ENCODE measurements around the gene SLCO1A2. TPM values are rescaled to one million over a fixed set of nuclear protein-coding genes. Genes with fewer than 3 reads are reported as not detected.

SLCO1A2 gene
- total RNA-seq, 1 donor from 2014 or later: not detected

DNA sequence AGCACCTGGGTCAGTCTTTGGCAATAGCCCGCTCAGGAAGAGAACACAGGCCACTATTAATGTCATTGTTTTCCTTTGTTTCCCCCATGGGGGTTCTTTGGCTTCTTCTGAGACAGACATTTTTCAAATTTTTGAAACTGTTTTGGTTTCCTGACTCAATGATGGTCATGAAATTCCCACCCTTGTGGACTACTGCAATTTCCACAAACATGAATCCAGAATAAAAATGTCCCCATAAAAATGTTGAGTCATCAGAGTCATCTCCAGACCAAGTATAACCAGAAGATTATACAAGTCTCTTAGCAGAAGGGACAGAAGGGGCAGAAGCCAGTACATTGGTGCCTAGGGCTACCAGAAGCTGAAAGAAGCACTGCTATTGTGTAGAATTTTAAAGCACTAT, 29.1 kb downstream of the SLCO1A2 start:
- POLR2A ChIA-PET: no interaction called here
- ATAC-seq (ENCODE audit: low read depth) (no peak), DNase-seq (no peak)
- Mint-ChIP-seq H3K4me3 (no peak overlapping the region), H3K4me1 (no peaks in the 10 kb centered on the region), H3K27ac (no peak overlapping the region), H3K36me3 (ENCODE audit: low read depth) (no peaks in the 10 kb centered on the region), H3K27me3 (peaks cover 7% of the 10 kb centered on the region), H3K9me3 (no peaks in the 10 kb centered on the region)
- intact Hi-C loops (cut with micrococcal nuclease): no loop called here
- no peak for TF ChIP-seq CTCF (IDR thresholded peaks at IDR 0.05)
- CTCF ChIA-PET: no interaction called here

GRCh38 chr12:21300632-21301031, 34.1 kb downstream of the SLCO1A2 start:
- DNase-seq (no peak), ATAC-seq (ENCODE audit: low read depth) (no peak)
- Mint-ChIP-seq H3K4me3 (no peak overlapping the region), H3K9me3 (no peaks in the 10 kb centered on the region), H3K27me3 (peaks cover 7% of the 10 kb centered on the region), H3K36me3 (ENCODE audit: low read depth) (no peaks in the 10 kb centered on the region), H3K4me1 (peaks cover 1% of the 10 kb centered on the region), H3K27ac (no peak overlapping the region)
- intact Hi-C loops (cut with micrococcal nuclease): no loop called here
- ChIA-PET CTCF (no interaction called here), POLR2A (no interaction called here)
- no peak for TF ChIP-seq CTCF (IDR thresholded peaks at IDR 0.05)

- CTCF ChIA-PET: interaction anchor here (1.8 kb wide), 1 partner anchor 383 kb away, joined by 9 read pairs; no protein-coding TSS in a partner anchor
- no peaks in the 10 kb centered on the region for H3K36me3 Mint-ChIP-seq (ENCODE audit: low read depth)
- H3K27ac Mint-ChIP-seq: no peak overlapping the region
- no peak for TF ChIP-seq CTCF (IDR thresholded peaks at IDR 0.05)
- peaks cover 1% of the 10 kb centered on the region for H3K4me1 Mint-ChIP-seq
- POLR2A ChIA-PET: no interaction called here
- no peaks in the 10 kb centered on the region for H3K9me3 Mint-ChIP-seq
- intact Hi-C loops (cut with micrococcal nuclease): loop anchor here (1.0 to 10.0 kb wide), 2 partner anchors 138 to 383 kb away; partner anchors contain the start of gene PYROXD1
- H3K27me3 Mint-ChIP-seq: peaks cover under 1% of the 10 kb centered on the region
- DNase-seq: no peak
- no peak for ATAC-seq (ENCODE audit: low read depth)
- no peak overlapping the region for H3K4me3 Mint-ChIP-seq
Observed at GRCh38 chr12:21296751-21297406, 37.8 kb downstream of the SLCO1A2 start.

- no peak for DNase-seq
- peaks cover 1% of the 10 kb centered on the region for H3K4me1 Mint-ChIP-seq
- H3K4me3 Mint-ChIP-seq: no peak overlapping the region
- H3K27me3 Mint-ChIP-seq: no peaks in the 10 kb centered on the region
- intact Hi-C loops (cut with micrococcal nuclease): loop anchor here (1.0 to 10.0 kb wide), 2 partner anchors 138 to 384 kb away; partner anchors contain the start of gene PYROXD1
- H3K9me3 Mint-ChIP-seq: no peaks in the 10 kb centered on the region
- TF ChIP-seq CTCF (IDR thresholded peaks at IDR 0.05): no peak
- ChIA-PET POLR2A (no interaction called here), CTCF (interaction anchor here (1.8 kb wide), 1 partner anchor 384 kb away, joined by 9 read pairs; no protein-coding TSS in a partner anchor)
- ATAC-seq (ENCODE audit: low read depth): no peak
- no peak overlapping the region for H3K27ac Mint-ChIP-seq
- H3K36me3 Mint-ChIP-seq (ENCODE audit: low read depth): no peaks in the 10 kb centered on the region
Observed at GRCh38 chr12:21296348-21296747, 38.4 kb downstream of the SLCO1A2 start.

- ATAC-seq (ENCODE audit: low read depth) (no peak), DNase-seq (no peak)
- no peaks in the 10 kb centered on the region for H3K27me3 Mint-ChIP-seq
- TF ChIP-seq CTCF (IDR thresholded peaks at IDR 0.05): no peak
- no peaks in the 10 kb centered on the region for H3K36me3 Mint-ChIP-seq (ENCODE audit: low read depth)
- no peak overlapping the region for H3K4me3 Mint-ChIP-seq
- H3K9me3 Mint-ChIP-seq: no peaks in the 10 kb centered on the region
- POLR2A ChIA-PET: no interaction called here
- CTCF ChIA-PET: no interaction called here
- H3K4me1 Mint-ChIP-seq: peaks cover 1% of the 10 kb centered on the region
- intact Hi-C loops (cut with micrococcal nuclease): loop anchor here (10.0 kb wide), 1 partner anchor 141 kb away; the partner anchor contains the start of gene PYROXD1
- H3K27ac Mint-ChIP-seq: no peak overlapping the region
Observed at GRCh38 chr12:21294176-21294575, 40.5 kb downstream of the SLCO1A2 start.

Measured in activated B cell treated with CpG ODN at 0.5 μM for 24 hours (primary cell).